Caco-2 (cell line): ENCODE measurements around the gene CNTNAP5. TPM values are rescaled to one million over a fixed set of nuclear protein-coding genes. Genes with fewer than 3 reads are reported as not detected.

Source experiments
- BruUV-seq: library from RNA; stranded (reverse); fragments of 400-500 nt; replicated peaks from 2 replicates; lab custom pipeline; 2021; lab: Mats Ljungman, UMichigan
- CTCF ChIA-PET: fragments of 300-600 bp; sonication (Branson Sonifier 250); formaldehyde crosslinking; loops from one replicate; lab custom pipeline; 2022; ENCODE audit warnings: antibody characterized with exemption; lab: Charles Lee
- POLR2A ChIA-PET: fragments of 300-600 bp; sonication (Branson Sonifier 250); formaldehyde crosslinking; loops from one replicate; lab custom pipeline; 2022; ENCODE audit warnings: antibody characterized with exemption; lab: Charles Lee
- DNase-seq, 2 experiments: peaks; one replicate each; pipeline versions ENCODE4 v3.0.0 to v3.0.0-alpha.2; 2020 to 2022
- H3K27me3 ChIP-seq: replicated peaks from 2 replicates; pipeline ENCODE4 v1.6.0; 2011; ENCODE audit warnings: low read length; ENCODE audit not compliant: control insufficient read depth, insufficient read depth
- H3K36me3 ChIP-seq: 2 replicates; pipeline ENCODE4 v1.5.1; 2011; ENCODE audit warnings: low read length; ENCODE audit not compliant: control insufficient read depth, insufficient read depth
- H3K4me1 ChIP-seq: fragments of 250-450 bp; sonication (Bioruptor Pico); 2 replicates; pipeline ENCODE4 v1.5.1; 2020; ENCODE audit warnings: mild to moderate bottlenecking
- H3K4me3 ChIP-seq: 2 replicates; pipeline ENCODE4 v1.5.1; 2011; ENCODE audit warnings: low read depth, mild to moderate bottlenecking, control low read depth, low read length
- H3K9me3 ChIP-seq: fragments of 250-450 bp; sonication (Bioruptor Pico); 2 replicates; pipeline ENCODE4 v1.5.1; 2020; ENCODE audit warnings: mild to moderate bottlenecking, moderate library complexity
- H3K27ac Mint-ChIP-seq: one replicate; pipeline ENCODE4 v1.8.0; 2022; ENCODE audit warnings: mixed read lengths; ENCODE audit not compliant: unreplicated experiment
- H3K27me3 Mint-ChIP-seq: one replicate; pipeline ENCODE4 v1.8.0; 2022; ENCODE audit warnings: mixed read lengths; ENCODE audit not compliant: insufficient read depth, unreplicated experiment
- H3K36me3 Mint-ChIP-seq: one replicate; pipeline ENCODE4 v1.8.0; 2022; ENCODE audit warnings: mild to moderate bottlenecking, mixed read lengths; ENCODE audit not compliant: insufficient read depth, unreplicated experiment
- H3K4me1 Mint-ChIP-seq: one replicate; pipeline ENCODE4 v1.8.0; 2022; ENCODE audit warnings: low read depth, mixed read lengths; ENCODE audit not compliant: unreplicated experiment
- H3K4me3 Mint-ChIP-seq: one replicate; pipeline ENCODE4 v1.8.0; 2022; ENCODE audit warnings: mild to moderate bottlenecking, moderate library complexity, mixed read lengths; ENCODE audit not compliant: unreplicated experiment
- H3K9me3 Mint-ChIP-seq: one replicate; pipeline ENCODE4 v1.8.0; 2022; ENCODE audit warnings: mixed read lengths; ENCODE audit not compliant: unreplicated experiment
- intact Hi-C: fragments of 100-400 bp; cut with micrococcal nuclease; formaldehyde crosslinking; loops from one replicate; pipeline ENCODE4 v1.10.0; 2022; ENCODE audit not compliant: unreplicated experiment
- total RNA-seq: library from RNA; stranded (reverse); gene quantifications from 2 replicates; pipeline ENCODE4 v1.2.3, GENCODE V29; 2022
- TF ChIP-seq, protein P1 (sequence below), 2 experiments: fragments of 200-600 bp in 1 of 2; IDR thresholded peaks; 1 replicate in 1 of 2; 2 replicates in 1 of 2; pipeline versions ENCODE4 v1.5.1 to v1.8.0; 2011 to 2022; ENCODE audit warnings: antibody characterized with exemption in 1 of 2, control low read depth in 1 of 2, inconsistent platforms in 1 of 2, low read depth in 1 of 2, low read length in 1 of 2, mild to moderate bottlenecking in 1 of 2, moderate library complexity in 1 of 2; ENCODE audit not compliant: insufficient read depth in 1 of 2, severe bottlenecking in 1 of 2, unreplicated experiment in 1 of 2

CNTNAP5 gene
- total RNA-seq, 1 experiment from 2014 or later: 0.14 TPM

DNA sequence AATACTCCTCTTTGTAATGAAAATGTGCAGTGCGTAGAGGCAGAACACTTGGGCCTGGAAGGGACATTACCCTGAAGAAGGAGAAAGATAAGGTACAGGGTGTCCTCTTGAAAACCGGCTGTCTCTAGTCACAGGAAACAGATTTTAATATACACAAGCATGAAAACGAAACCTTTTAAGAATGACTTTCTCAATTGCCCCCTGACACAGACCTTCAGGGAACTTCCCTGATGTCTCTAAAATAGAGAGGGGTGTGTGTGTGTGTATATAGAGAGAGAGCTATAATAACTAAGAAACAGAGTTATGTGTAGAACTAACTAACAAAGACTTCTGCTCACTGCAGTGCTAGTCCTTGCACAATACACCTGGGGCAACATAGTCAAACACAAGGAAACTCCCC is 780.0 kb downstream of the CNTNAP5 start:
- intact Hi-C loops: no loop called here
- POLR2A ChIA-PET: no interaction called here

DNA sequence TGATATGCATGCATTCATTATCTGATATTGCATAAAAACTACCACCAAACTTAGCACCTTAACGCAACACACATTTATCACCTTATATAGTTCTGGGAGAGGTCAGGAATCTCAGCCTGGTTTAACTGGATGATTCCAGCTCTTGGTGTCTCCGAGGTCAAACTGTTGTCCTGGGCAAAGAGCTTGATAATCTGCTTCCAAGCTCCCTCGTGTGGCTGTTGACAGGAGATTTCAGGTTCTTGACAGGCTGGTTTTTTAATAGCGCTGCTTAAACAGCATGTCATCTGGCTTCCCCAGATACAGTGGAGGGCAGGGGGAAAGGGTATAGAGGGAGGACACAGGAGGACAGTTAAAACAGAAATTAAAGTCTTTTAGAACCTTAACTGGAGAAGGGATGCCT is 785.0 kb downstream of the CNTNAP5 start:
- intact Hi-C loops: loop anchor here (1.0 kb wide), 2 partner anchors 783 to 1967 kb away; no protein-coding TSS in a partner anchor
- DNase-seq: peak; percentile 55 to 67
- CTCF ChIA-PET: interaction anchor here (1.0 to 1.3 kb wide), 2 partner anchors 781 to 783 kb away, joined by 5 to 18 read pairs; no protein-coding TSS in a partner anchor

More for the DNA sequence above, 780.0 kb downstream of the CNTNAP5 start:
- no peak overlapping the region for H3K4me3 ChIP-seq
- Mint-ChIP-seq H3K9me3 (no peaks in the 10 kb centered on the region), H3K4me3 (no peak overlapping the region), H3K27ac (no peak overlapping the region), H3K36me3 (no peaks in the 10 kb centered on the region), H3K4me1 (peaks cover 19% of the 10 kb centered on the region), H3K27me3 (no peaks in the 10 kb centered on the region)
- H3K36me3 ChIP-seq: no peaks in the 10 kb centered on the region
- TF ChIP-seq, protein P1, sequence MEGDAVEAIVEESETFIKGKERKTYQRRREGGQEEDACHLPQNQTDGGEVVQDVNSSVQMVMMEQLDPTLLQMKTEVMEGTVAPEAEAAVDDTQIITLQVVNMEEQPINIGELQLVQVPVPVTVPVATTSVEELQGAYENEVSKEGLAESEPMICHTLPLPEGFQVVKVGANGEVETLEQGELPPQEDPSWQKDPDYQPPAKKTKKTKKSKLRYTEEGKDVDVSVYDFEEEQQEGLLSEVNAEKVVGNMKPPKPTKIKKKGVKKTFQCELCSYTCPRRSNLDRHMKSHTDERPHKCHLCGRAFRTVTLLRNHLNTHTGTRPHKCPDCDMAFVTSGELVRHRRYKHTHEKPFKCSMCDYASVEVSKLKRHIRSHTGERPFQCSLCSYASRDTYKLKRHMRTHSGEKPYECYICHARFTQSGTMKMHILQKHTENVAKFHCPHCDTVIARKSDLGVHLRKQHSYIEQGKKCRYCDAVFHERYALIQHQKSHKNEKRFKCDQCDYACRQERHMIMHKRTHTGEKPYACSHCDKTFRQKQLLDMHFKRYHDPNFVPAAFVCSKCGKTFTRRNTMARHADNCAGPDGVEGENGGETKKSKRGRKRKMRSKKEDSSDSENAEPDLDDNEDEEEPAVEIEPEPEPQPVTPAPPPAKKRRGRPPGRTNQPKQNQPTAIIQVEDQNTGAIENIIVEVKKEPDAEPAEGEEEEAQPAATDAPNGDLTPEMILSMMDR (IDR thresholded peaks at IDR 0.05; ENCODE audit: insufficient read depth in 1 of 2, low read depth in 1 of 2, low read length in 1 of 2, severe bottlenecking in 1 of 2, unreplicated experiment in 1 of 2): no peak
- H3K27me3 ChIP-seq: no peaks in the 10 kb centered on the region
- no peak for DNase-seq
- no TSS peak for BruUV-seq
- no peaks in the 10 kb centered on the region for H3K4me1 ChIP-seq
- H3K9me3 ChIP-seq: no peaks in the 10 kb centered on the region
- CTCF ChIA-PET: interaction anchor here (0.6 kb wide), 1 partner anchor 414 kb away, joined by 3 read pairs; no protein-coding TSS in a partner anchor

DNA sequence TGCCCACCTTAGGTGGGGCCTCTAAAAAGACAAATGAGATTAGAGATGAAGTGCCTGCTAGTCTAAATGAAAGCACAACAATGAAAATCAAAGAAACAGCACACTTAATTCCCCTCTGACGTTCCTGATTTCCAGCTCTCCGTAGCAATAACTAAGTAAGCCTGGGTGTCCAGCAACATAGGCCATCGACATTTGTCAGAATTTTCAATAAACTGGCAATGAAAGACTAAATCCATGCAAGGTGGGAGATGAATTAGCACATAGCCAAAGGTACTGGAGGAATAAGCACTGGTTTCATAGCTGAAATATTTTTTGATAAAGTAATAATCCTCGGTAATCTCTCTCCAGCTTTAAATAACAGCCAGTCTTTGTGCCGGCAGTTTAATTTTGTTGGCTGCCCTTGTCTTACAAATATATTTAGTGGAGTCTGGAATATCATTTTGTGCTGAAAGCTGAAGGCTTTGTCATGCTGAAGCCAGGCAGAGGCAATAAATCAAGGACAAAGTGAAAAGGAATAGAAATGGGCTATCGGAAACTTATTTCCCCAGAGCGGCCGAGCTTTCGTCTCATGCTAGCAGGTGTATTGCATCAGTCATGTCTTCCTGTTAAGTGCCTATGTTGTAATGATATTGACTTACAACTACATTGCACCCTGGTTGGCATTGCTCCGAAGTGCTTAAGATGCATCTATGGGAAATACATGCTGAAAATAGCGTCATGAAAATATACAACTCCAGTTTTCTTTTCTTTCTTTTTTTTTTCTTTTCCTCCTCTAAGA is 790.1 kb downstream of the CNTNAP5 start:
- no peak overlapping the region for H3K4me3 ChIP-seq
- no peaks in the 10 kb centered on the region for H3K36me3 ChIP-seq
- H3K27me3 ChIP-seq: no peaks in the 10 kb centered on the region
- no peak overlapping the region for H3K27ac Mint-ChIP-seq
- peaks cover 19% of the 10 kb centered on the region for H3K4me1 Mint-ChIP-seq
- peaks cover 3% of the 10 kb centered on the region for H3K27me3 Mint-ChIP-seq
- no peaks in the 10 kb centered on the region for H3K9me3 ChIP-seq
- peak in 1 of 2 experiments; percentile 10 for DNase-seq
- TF ChIP-seq, protein P1 (IDR thresholded peaks at IDR 0.05; ENCODE audit: insufficient read depth in 1 of 2, low read depth in 1 of 2, low read length in 1 of 2, severe bottlenecking in 1 of 2, unreplicated experiment in 1 of 2): no peak
- ChIA-PET POLR2A (no interaction called here), CTCF (no interaction called here)
- H3K4me3 Mint-ChIP-seq: no peak overlapping the region
- intact Hi-C loops: loop anchor here (5.0 kb wide), 1 partner anchor 157 kb away; no protein-coding TSS in a partner anchor
- no peaks in the 10 kb centered on the region for H3K9me3 Mint-ChIP-seq
- H3K36me3 Mint-ChIP-seq: no peaks in the 10 kb centered on the region
- peaks cover 22% of the 10 kb centered on the region for H3K4me1 ChIP-seq
- BruUV-seq: no TSS peak

More for the DNA sequence above, 785.0 kb downstream of the CNTNAP5 start:
- no peak overlapping the region for H3K4me3 ChIP-seq
- no peak overlapping the region for H3K27ac Mint-ChIP-seq
- BruUV-seq: no TSS peak
- H3K4me1 Mint-ChIP-seq: peaks cover 13% of the 10 kb centered on the region
- no peaks in the 10 kb centered on the region for H3K27me3 ChIP-seq
- peaks cover 3% of the 10 kb centered on the region for H3K27me3 Mint-ChIP-seq
- POLR2A ChIA-PET: no interaction called here
- TF ChIP-seq, protein P1 (IDR thresholded peaks at IDR 0.05; ENCODE audit: insufficient read depth in 1 of 2, low read depth in 1 of 2, low read length in 1 of 2, severe bottlenecking in 1 of 2, unreplicated experiment in 1 of 2): peak; percentile 33 to 63
- no peaks in the 10 kb centered on the region for H3K9me3 Mint-ChIP-seq
- no peaks in the 10 kb centered on the region for H3K36me3 Mint-ChIP-seq
- no peaks in the 10 kb centered on the region for H3K36me3 ChIP-seq
- H3K9me3 ChIP-seq: no peaks in the 10 kb centered on the region
- no peak overlapping the region for H3K4me3 Mint-ChIP-seq
- H3K4me1 ChIP-seq: peaks cover 6% of the 10 kb centered on the region; the same call in 1 of the 2 replicates
